GM19043 (cell line): ENCODE measurements around the gene MAPK12.

ENCODE experiments used
- ATAC-seq: cut with Tn5 transposase; IDR thresholded peaks from one replicate; pipeline ENCODE4 v1.9.1; 2021; ENCODE audit warnings: low read depth; ENCODE audit not compliant: unreplicated experiment

MAPK12 gene

GRCh38 chr22:50253046-50253915 lies 8.2 kb downstream of the MAPK12 start:
- no peak for ATAC-seq

GRCh38 chr22:50252082-50253045 lies 9.1 kb downstream of the MAPK12 start:
- no peak for ATAC-seq

GRCh38 chr22:50251477-50252081 lies 9.9 kb downstream of the MAPK12 start:
- ATAC-seq: no peak

GRCh38 chr22:50250555-50251476 lies 10.7 kb downstream of the MAPK12 start, which contains the start of gene HDAC10:
Gene HDAC10, minus strand, starts transcription at chr22:50251265. Its CDS starts 233 bp downstream, at chr22:50251032.
- ATAC-seq: peak; percentile 65

GRCh38 chr22:50250249-50250554 lies 11.3 kb downstream of the MAPK12 start:
- no peak for ATAC-seq

GRCh38 chr22:50249341-50250248 lies 11.9 kb downstream of the MAPK12 start:
- no peak for ATAC-seq

GRCh38 chr22:50248196-50249081 lies 13.0 kb downstream of the MAPK12 start:
- ATAC-seq: no peak

GRCh38 chr22:50247748-50248147 lies 13.7 kb downstream of the MAPK12 start:
- no peak for ATAC-seq

- no peak for ATAC-seq
These were observed 15.0 kb downstream of the MAPK12 start for GRCh38 chr22:50246242-50247175.

GRCh38 chr22:50245214-50246072 lies 16.0 kb downstream of the MAPK12 start:
- no peak for ATAC-seq

- ATAC-seq: peak; percentile 61
These were observed 16.9 kb downstream of the MAPK12 start, which contains the start of gene TUBGCP6 for GRCh38 chr22:50244420-50245213. Gene TUBGCP6, minus strand, starts transcription at chr22:50245023. Its CDS starts 564 bp downstream, at chr22:50244459.

GRCh38 chr22:50243685-50244419 lies 17.6 kb downstream of the MAPK12 start:
- ATAC-seq: no peak

GRCh38 chr22:50242406-50242949 lies 19.0 kb downstream of the MAPK12 start:
- ATAC-seq: no peak

- ATAC-seq: no peak
These were observed 22.7 kb downstream of the MAPK12 start for GRCh38 chr22:50238755-50239154.
